Activated CD8-positive, alpha-beta memory T cell treated with anti-CD3 and anti-CD28 coated beads, Interleukin-2, amount 50 U/mL, for 48 hours (primary cell): ENCODE measurements around the gene C20orf96.
"Not testable (repeated sequence)": the region's sequence is repeated elsewhere in the genome, so short reads cannot be mapped to it uniquely, and the experiment has no call there.

ENCODE experiments used
- DNase-seq: peaks from one replicate; pipeline ENCODE4 v3.0.0-alpha.2; 2020

The C20orf96 gene

GRCh38 chr20:278607-279571, 11.7 kb downstream of the C20orf96 start:
- peak; percentile 40 for DNase-seq

- DNase-seq = peak; percentile 17
Observed at GRCh38 chr20:278181-278580, 12.4 kb downstream of the C20orf96 start.

- no peak for DNase-seq
Observed at GRCh38 chr20:277496-277781, 13.1 kb downstream of the C20orf96 start.

- DNase-seq = peak; percentile 29
Observed at GRCh38 chr20:276620-277495, 13.7 kb downstream of the C20orf96 start.

- DNase-seq = peak; percentile 17
Observed at GRCh38 chr20:275791-276190, 14.8 kb downstream of the C20orf96 start.

GRCh38 chr20:273884-274283, 16.7 kb downstream of the C20orf96 start:
- DNase-seq = no peak

GRCh38 chr20:272718-273117, 17.8 kb downstream of the C20orf96 start:
- peak; percentile 17 for DNase-seq

GRCh38 chr20:271528-271927, 19.0 kb downstream of the C20orf96 start:
- DNase-seq = peak; percentile 20

GRCh38 chr20:271069-271468, 19.5 kb downstream of the C20orf96 start:
- peak; percentile 25 for DNase-seq

- no peak for DNase-seq
Observed at GRCh38 chr20:270517-270916, 20.0 kb downstream of the C20orf96 start.

GRCh38 chr20:266596-267562, 23.7 kb downstream of the C20orf96 start:
- DNase-seq = peak; percentile 98

GRCh38 chr20:263701-264100, 26.8 kb downstream of the C20orf96 start:
- DNase-seq = no peak

- no peak for DNase-seq
Observed at GRCh38 chr20:259981-260380, 30.6 kb downstream of the C20orf96 start.

GRCh38 chr20:258963-259362, 31.6 kb downstream of the C20orf96 start:
- DNase-seq = no peak

GRCh38 chr20:258269-258858, 32.2 kb downstream of the C20orf96 start:
- DNase-seq = no peak

- DNase-seq = no peak
Observed at GRCh38 chr20:257419-257818, 33.1 kb downstream of the C20orf96 start, which contains the start of gene DEFB132. Gene DEFB132 (plus strand): TSS chr20:257724. CDS start chr20:257779, 55 bp downstream.

GRCh38 chr20:253447-253846, 37.1 kb downstream of the C20orf96 start:
- DNase-seq = not testable (repeated sequence)

- DNase-seq = no peak
Observed at GRCh38 chr20:252801-253200, 37.7 kb downstream of the C20orf96 start.

- no peak for DNase-seq
Observed at GRCh38 chr20:251354-251753, 39.2 kb downstream of the C20orf96 start.

GRCh38 chr20:242905-243304, 47.6 kb downstream of the C20orf96 start:
- DNase-seq = no peak

- no peak for DNase-seq
Observed at GRCh38 chr20:237929-238328, 52.6 kb downstream of the C20orf96 start.

GRCh38 chr20:237489-237888, 53.1 kb downstream of the C20orf96 start:
- peak; percentile 55 for DNase-seq
